HG03442 (cell line): ENCODE results near the gene MCM5.
"Not testable (repeated sequence)": the region's sequence is repeated elsewhere in the genome, so short reads cannot be mapped to it uniquely, and the experiment has no call there.

Experiments
- ATAC-seq: cut with Tn5 transposase; IDR thresholded peaks from one replicate; pipeline ENCODE4 v1.9.1; 2021; ENCODE audit warnings: mild to moderate bottlenecking, moderate library complexity; ENCODE audit not compliant: unreplicated experiment

MCM5 gene

GRCh38 chr22:35399678-35400500 lies at the start of gene MCM5:
MCM5 (plus strand) TSS chr22:35400140; CDS start chr22:35400439, 299 bp downstream.
- ATAC-seq: peak; percentile 96

- ATAC-seq: peak; percentile 63
Observed at GRCh38 chr22:35350539-35351503, 49.1 kb upstream of the MCM5 start.

GRCh38 chr22:35352214-35353111 lies 47.5 kb upstream of the MCM5 start:
- peak; percentile 39 for ATAC-seq

- no peak for ATAC-seq
Observed at GRCh38 chr22:35353318-35353717, 46.6 kb upstream of the MCM5 start.

- no peak for ATAC-seq
Observed at GRCh38 chr22:35354068-35354467, 45.9 kb upstream of the MCM5 start.

- ATAC-seq: no peak
Observed at GRCh38 chr22:35357883-35358621, 41.9 kb upstream of the MCM5 start.

GRCh38 chr22:35359380-35360065 lies 40.4 kb upstream of the MCM5 start:
- ATAC-seq: no peak

- ATAC-seq: no peak
Observed at GRCh38 chr22:35361001-35361558, 38.9 kb upstream of the MCM5 start.

- no peak for ATAC-seq
Observed at GRCh38 chr22:35363566-35364086, 36.3 kb upstream of the MCM5 start.

GRCh38 chr22:35364230-35364629 lies 35.7 kb upstream of the MCM5 start:
- ATAC-seq: not testable (repeated sequence)

- no peak for ATAC-seq
Observed at GRCh38 chr22:35367331-35367886, 32.5 kb upstream of the MCM5 start.

- no peak for ATAC-seq
Observed at GRCh38 chr22:35368386-35368785, 31.6 kb upstream of the MCM5 start.

GRCh38 chr22:35369996-35370395 lies 29.9 kb upstream of the MCM5 start:
- ATAC-seq: no peak

GRCh38 chr22:35373781-35374180 lies 26.2 kb upstream of the MCM5 start:
- ATAC-seq: no peak

GRCh38 chr22:35375031-35375430 lies 24.9 kb upstream of the MCM5 start:
- ATAC-seq: no peak

GRCh38 chr22:35375526-35375925 lies 24.4 kb upstream of the MCM5 start:
- ATAC-seq: no peak

GRCh38 chr22:35376728-35377472 lies 23.0 kb upstream of the MCM5 start:
- ATAC-seq: peak; percentile 56

GRCh38 chr22:35377735-35378134 lies 22.2 kb upstream of the MCM5 start:
- no peak for ATAC-seq
